Endothelial cell of umbilical vein (primary cell): ENCODE results near the gene ELAVL1.

Experiments
- CTCF ChIP-seq, 2 donors: IDR thresholded peaks; 1 replicate in 1 of 2; 2 replicates in 1 of 2; pipeline ENCODE4 v1.5.1; 2011; ENCODE audit warnings: low read length in 2 of 2, mild to moderate bottlenecking in 2 of 2, moderate library complexity in 2 of 2, control low read depth in 1 of 2, inconsistent platforms in 1 of 2, low read depth in 1 of 2; ENCODE audit not compliant: insufficient read depth in 1 of 2; ENCODE audit errors: extremely low read depth in 1 of 2
- EZH2 ChIP-seq: IDR thresholded peaks from 2 replicates; pipeline ENCODE4 v1.6.1; 2012; ENCODE audit warnings: borderline replicate concordance, low read depth, mild to moderate bottlenecking, moderate library complexity, low read length, inconsistent platforms; ENCODE audit not compliant: severe bottlenecking
- FOS ChIP-seq: IDR thresholded peaks from 2 replicates; pipeline ENCODE4 v1.6.1; 2011; ENCODE audit warnings: mild to moderate bottlenecking, low read length, moderate library complexity, borderline replicate concordance; ENCODE audit not compliant: insufficient read depth
- MAX ChIP-seq: IDR thresholded peaks from 2 replicates; pipeline ENCODE4 v1.6.1; 2011; ENCODE audit not compliant: insufficient read depth, insufficient read length

GRCh38 chr19:7955696-7956095 lies 49.7 kb downstream of the ELAVL1 start:
- TF ChIP-seq EZH2 (no peak), CTCF (IDR thresholded peaks at IDR 0.05; ENCODE audit: extremely low read depth in 1 of 2, insufficient read depth in 1 of 2, low read depth in 1 of 2, low read length in 2 of 2) (no peak), FOS (no peak), MAX (no peak)
